Left ventricle myocardium inferior (tissue), 1 donor: ENCODE measurements around the gene ZNF652. TPM values are rescaled to one million over a fixed set of nuclear protein-coding genes. Genes with fewer than 3 reads are reported as not detected.

ENCODE experiments used
- DNase-seq: peaks from one replicate; pipeline ENCODE4 v3.0.0-alpha.2; 2020
- H3K27ac ChIP-seq: fragments of 200-600 bp; replicated peaks from 2 replicates; pipeline ENCODE4 v1.8.0; 2021
- H3K27me3 ChIP-seq: fragments of 200-600 bp; 2 replicates; pipeline ENCODE4 v1.8.0; 2021; ENCODE audit warnings: low read depth
- H3K36me3 ChIP-seq: fragments of 200-600 bp; 2 replicates; pipeline ENCODE4 v1.8.0; 2021
- H3K4me1 ChIP-seq: fragments of 200-600 bp; 2 replicates; pipeline ENCODE4 v1.8.0; 2021
- H3K4me3 ChIP-seq: fragments of 200-600 bp; 2 replicates; pipeline ENCODE4 v1.8.0; 2021; ENCODE audit warnings: mild to moderate bottlenecking, moderate library complexity
- H3K9me3 ChIP-seq: fragments of 200-600 bp; replicated peaks from 2 replicates; pipeline ENCODE4 v1.8.0; 2021
- intact Hi-C: fragments of 100-400 bp; cut with micrococcal nuclease; formaldehyde crosslinking; loops from one replicate; pipeline ENCODE4 v1.11.0; 2022
- total RNA-seq: library from RNA; stranded (reverse); fragmentation: NEBNext Ultra II Directional; extraction: Animal tissue kit (Norgen Biotek cat#: 25700); gene quantifications from one replicate; pipeline ENCODE4 v1.2.1, GENCODE V29; 2021
- TF ChIP-seq, protein P1 (sequence below): fragments of 200-600 bp; IDR thresholded peaks from 2 replicates; pipeline ENCODE4 v1.8.0; 2021; ENCODE audit warnings: antibody characterized with exemption, mild to moderate bottlenecking, borderline replicate concordance
- donor health status: DM: no; HTN: yes; CAD: no; lungs with severe emphysema.

Gene ZNF652
- total RNA-seq, 1 donor from 2014 or later: 19.2 TPM

DNA sequence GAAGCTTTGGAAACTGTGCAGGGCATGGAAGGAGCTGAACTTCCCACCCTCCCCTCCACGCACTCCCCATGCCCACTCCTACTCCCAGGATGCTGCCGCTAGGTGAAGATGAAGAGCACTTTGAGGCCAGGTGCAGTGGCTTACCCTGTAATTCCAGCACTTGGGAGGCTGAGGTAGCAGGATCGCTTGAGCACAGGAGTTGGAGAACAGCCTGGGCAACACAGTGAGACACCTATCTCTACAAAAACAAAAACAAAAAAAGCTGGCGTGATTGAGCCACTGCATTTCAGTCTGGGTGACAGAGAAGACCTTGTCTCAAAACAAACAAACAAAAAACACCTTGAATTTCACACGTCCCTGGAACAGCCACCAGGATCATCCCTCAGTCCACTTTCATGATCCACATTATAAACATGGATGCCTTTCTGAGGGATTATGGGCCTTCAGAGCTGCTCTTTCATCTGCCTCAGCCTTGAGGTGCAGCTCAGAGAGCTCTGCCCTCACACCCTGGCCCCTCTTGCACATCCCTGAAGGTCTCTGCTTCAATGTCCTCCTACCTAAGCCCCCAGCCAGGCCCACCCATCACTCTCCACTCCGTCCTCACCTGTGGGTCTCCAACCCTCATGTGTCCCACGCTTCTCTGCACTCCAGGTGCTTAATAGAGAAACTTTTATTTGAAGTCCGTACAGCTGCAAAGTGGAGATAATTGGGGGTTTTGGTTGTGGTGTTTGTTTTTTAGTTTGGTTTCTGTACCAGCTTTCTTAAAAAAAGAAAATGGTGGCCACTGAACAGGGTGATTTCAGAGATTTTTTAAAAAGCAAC is 26.9 kb upstream of the ZNF652 start:
- H3K4me3 ChIP-seq: no peak overlapping the region
- intact Hi-C loops: no loop called here
- H3K27me3 ChIP-seq: peaks cover 7% of the 10 kb centered on the region
- TF ChIP-seq, protein P1, sequence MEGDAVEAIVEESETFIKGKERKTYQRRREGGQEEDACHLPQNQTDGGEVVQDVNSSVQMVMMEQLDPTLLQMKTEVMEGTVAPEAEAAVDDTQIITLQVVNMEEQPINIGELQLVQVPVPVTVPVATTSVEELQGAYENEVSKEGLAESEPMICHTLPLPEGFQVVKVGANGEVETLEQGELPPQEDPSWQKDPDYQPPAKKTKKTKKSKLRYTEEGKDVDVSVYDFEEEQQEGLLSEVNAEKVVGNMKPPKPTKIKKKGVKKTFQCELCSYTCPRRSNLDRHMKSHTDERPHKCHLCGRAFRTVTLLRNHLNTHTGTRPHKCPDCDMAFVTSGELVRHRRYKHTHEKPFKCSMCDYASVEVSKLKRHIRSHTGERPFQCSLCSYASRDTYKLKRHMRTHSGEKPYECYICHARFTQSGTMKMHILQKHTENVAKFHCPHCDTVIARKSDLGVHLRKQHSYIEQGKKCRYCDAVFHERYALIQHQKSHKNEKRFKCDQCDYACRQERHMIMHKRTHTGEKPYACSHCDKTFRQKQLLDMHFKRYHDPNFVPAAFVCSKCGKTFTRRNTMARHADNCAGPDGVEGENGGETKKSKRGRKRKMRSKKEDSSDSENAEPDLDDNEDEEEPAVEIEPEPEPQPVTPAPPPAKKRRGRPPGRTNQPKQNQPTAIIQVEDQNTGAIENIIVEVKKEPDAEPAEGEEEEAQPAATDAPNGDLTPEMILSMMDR: no peak
- H3K9me3 ChIP-seq: no peaks in the 10 kb centered on the region
- no peaks in the 10 kb centered on the region for H3K36me3 ChIP-seq
- no peak for DNase-seq
- H3K27ac ChIP-seq: no peak overlapping the region
- peaks cover 10% of the 10 kb centered on the region for H3K4me1 ChIP-seq

DNA sequence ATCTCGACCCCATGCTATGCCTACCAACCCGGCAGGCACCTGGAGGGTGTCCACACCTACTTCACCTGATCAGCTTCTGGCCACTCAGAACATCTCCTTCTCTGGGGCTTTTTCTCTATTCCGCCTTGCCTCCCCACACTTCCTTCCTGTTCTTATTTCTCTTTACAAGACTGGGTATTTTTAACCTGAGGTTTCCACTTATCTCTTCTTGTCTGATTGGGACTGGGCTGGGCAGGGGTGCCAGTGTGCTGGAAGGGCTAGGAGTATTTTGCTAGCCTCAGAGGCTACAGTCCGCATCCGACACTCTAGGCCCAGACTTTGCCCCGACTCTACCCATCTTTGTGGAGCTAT is 26.2 kb upstream of the ZNF652 start:
- intact Hi-C loops: no loop called here
- TF ChIP-seq, protein P1: no peak
- Histone ChIP-seq H3K4me3 (no peak overlapping the region), H3K27me3 (peaks cover 7% of the 10 kb centered on the region), H3K9me3 (no peaks in the 10 kb centered on the region), H3K27ac (no peak overlapping the region), H3K4me1 (peaks cover 10% of the 10 kb centered on the region), H3K36me3 (no peaks in the 10 kb centered on the region)
- no peak for DNase-seq

DNA sequence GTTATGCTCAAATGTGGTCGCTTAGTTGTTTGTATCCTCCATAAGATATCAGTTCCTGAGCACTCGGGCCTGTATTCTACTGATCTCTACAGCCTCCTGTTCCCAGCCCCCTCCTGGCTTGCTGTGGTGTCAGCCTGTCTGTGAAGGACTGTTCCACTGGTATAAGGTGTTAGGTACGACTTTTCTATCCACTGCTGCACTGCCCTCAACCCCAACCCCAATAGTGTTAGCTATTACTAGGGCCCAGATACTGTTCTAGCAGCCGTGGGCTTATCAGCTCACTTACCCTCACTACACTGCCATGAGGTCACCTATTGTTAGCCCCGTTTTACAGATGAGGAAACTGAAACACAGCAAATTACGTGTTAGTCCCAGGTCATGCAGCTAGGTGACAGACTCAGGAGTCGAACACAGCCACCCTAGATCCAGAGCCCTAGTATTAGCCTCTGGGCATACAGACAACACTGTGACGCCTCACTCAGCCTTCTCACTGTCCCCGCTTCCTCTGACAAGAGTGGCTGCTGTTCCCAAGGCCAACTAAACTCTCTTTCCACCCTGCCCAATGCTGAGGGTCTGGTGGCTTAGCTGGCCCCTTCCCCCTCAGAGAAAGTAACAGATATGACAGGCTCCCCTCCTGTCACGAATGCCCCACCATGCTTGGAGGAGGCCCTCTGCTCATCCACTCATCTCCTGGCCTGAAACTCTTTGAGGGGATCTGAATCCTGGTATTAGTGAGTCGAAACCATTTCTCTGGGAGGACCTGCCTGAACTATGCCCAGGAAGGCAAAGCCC is 25.6 kb upstream of the ZNF652 start:
- H3K27ac ChIP-seq: no peak overlapping the region
- intact Hi-C loops: no loop called here
- peaks cover 10% of the 10 kb centered on the region for H3K4me1 ChIP-seq
- peaks cover 12% of the 10 kb centered on the region for H3K27me3 ChIP-seq
- no peaks in the 10 kb centered on the region for H3K9me3 ChIP-seq
- no peak overlapping the region for H3K4me3 ChIP-seq
- no peaks in the 10 kb centered on the region for H3K36me3 ChIP-seq
- no peak for DNase-seq
- TF ChIP-seq, protein P1: no peak

DNA sequence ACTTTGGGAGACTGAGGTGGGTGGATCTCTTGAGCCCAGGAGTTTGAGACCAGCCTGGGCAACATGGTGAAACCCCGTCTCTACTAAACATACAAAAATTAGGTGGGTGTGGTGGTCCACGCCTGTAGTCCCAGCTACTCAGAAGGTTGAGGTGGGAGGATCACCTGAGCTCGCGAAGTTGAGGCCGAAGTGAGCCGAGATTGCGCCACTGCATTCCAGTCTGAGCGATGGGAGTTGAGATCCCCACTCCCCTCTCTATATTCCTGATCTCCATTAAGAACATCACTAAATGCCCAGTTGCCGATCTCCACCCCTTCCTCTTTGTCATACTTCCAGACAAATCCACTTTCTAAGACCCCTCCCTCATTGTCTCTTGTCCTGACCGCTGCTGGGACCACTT is 24.3 kb upstream of the ZNF652 start:
- Histone ChIP-seq H3K4me1 (peaks cover 10% of the 10 kb centered on the region), H3K27ac (no peak overlapping the region), H3K27me3 (peaks cover 12% of the 10 kb centered on the region), H3K36me3 (no peaks in the 10 kb centered on the region), H3K4me3 (no peak overlapping the region), H3K9me3 (no peaks in the 10 kb centered on the region)
- DNase-seq: no peak
- intact Hi-C loops: no loop called here
- TF ChIP-seq, protein P1: no peak

DNA sequence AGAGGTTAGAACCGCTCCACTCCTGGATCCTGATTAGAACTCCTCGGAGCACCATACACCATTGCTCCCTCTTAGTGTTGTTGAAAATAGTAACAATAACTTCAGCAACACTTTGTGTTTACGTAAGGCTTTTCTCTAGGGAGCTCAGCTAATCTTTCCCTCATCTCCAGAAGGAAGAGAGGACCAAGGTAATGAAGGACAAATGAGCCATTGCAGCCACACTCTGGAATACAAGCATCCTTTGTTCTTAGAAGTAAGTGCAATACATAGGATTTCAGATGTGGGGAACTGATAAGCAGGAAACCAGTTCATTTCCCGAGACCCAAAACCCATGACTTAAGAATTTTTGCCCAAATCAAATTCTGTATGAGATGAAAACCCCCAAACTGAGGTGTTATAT is 22.9 kb upstream of the ZNF652 start:
- intact Hi-C loops: no loop called here
- H3K4me3 ChIP-seq: no peak overlapping the region

More for the DNA sequence above, 22.9 kb upstream of the ZNF652 start:
- H3K4me1 ChIP-seq: no peaks in the 10 kb centered on the region
- DNase-seq: no peak
- peaks cover 12% of the 10 kb centered on the region for H3K27me3 ChIP-seq
- no peak overlapping the region for H3K27ac ChIP-seq
- H3K36me3 ChIP-seq: no peaks in the 10 kb centered on the region
- H3K9me3 ChIP-seq: no peaks in the 10 kb centered on the region
- TF ChIP-seq, protein P1: no peak
